H54 (cell line): ENCODE results near the gene GDA.

Experiments
- DNase-seq: peaks from one replicate; pipeline ENCODE4 v3.0.0; 2011; ENCODE audit warnings: low spot score, mixed read lengths; ENCODE audit not compliant: insufficient read length
- FAIRE-seq: peaks from 3 replicates; lab custom pipeline; 2011; peaks lifted over from hg19 to GRCh38; lab: Jason Lieb, UNC
- POLR2A ChIP-seq: IDR thresholded peaks from 2 replicates; pipeline ENCODE4 v1.6.1; 2011; ENCODE audit warnings: low read depth, mild to moderate bottlenecking, low read length

Gene GDA

GRCh38 chr9:72158680-72159079 is 9.4 kb downstream of the GDA start:
- no peak for TF ChIP-seq POLR2A
- no peak for DNase-seq
- no peak for FAIRE-seq

- FAIRE-seq (no peak), DNase-seq (no peak)
- no peak for TF ChIP-seq POLR2A
Observed at GRCh38 chr9:72160446-72161123, 11.3 kb downstream of the GDA start.

GRCh38 chr9:72165326-72165725 is 16.1 kb downstream of the GDA start:
- FAIRE-seq (no peak), DNase-seq (no peak)

DNA sequence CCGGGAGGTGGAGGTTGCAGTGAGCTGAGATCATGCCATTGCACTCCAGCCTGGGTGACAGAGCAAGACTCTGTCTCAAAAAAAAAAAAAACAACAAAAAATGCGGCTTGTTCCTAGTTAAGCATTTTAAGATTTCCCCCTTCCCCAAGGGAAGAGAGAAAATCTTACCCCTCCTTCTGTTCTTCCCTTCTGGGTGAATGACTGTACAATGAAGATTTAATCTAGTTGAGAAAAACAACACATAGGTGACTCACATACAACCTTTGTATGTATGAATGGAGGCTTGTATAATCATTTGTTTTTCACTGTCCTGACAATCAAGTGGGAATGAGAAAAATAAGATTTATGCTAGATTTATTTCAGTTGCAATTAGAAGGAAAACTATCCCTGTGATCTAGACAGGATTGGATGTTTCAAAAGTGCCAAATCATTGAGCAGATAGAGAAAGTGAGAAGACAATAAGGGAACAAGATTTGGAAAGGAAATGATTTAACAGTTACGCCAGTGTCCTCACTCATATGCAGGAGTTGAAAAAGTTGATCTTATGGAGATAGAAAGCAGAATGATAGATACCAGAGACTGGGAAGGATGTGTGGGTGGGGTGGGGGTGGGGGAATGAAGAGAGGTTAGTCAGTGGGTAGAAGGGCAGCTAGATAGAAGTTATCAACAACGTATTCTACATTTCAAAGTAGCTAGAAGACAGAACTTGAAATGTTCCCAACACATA is 16.7 kb downstream of the GDA start:
- DNase-seq (no peak), FAIRE-seq (peak; percentile 57)
- TF ChIP-seq POLR2A: no peak

More at GRCh38 chr9:72165326-72165725, 16.1 kb downstream of the GDA start:
- TF ChIP-seq POLR2A: no peak

GRCh38 chr9:72168075-72168474 is 18.8 kb downstream of the GDA start:
- FAIRE-seq: no peak
- no peak for DNase-seq
- no peak for TF ChIP-seq POLR2A

- DNase-seq (no peak), FAIRE-seq (no peak)
- no peak for TF ChIP-seq POLR2A
Observed at GRCh38 chr9:72169178-72169577, 19.9 kb downstream of the GDA start.

DNA sequence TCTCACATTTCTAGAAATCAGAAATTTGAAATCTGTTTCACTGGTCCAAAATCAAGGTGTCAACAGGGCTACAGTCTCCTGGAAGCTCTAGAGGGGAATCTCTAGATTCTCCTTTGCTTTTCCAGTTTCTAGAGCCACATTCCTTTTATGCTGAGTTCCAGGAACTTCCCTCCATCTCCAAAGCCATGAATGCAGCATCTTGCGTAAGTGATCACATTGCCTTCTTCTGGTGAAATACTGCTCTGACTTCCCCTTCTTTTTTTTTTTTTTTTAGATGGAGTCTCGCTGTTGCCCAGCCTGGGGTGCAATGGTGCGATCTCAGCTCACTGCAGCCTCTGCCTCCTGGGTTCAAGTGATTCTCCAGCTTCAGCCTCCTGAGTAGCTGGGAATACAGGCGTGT is 23.8 kb downstream of the GDA start:
- no peak for FAIRE-seq
- no peak for DNase-seq
- TF ChIP-seq POLR2A: no peak

- no peak for TF ChIP-seq POLR2A
- FAIRE-seq: no peak
- no peak for DNase-seq
Observed at GRCh38 chr9:72185561-72185960, 36.3 kb downstream of the GDA start.

- DNase-seq (no peak), FAIRE-seq (no peak)
- TF ChIP-seq POLR2A: no peak
Observed at GRCh38 chr9:72187121-72187695, 38.0 kb downstream of the GDA start.

GRCh38 chr9:72188232-72188631 is 39.0 kb downstream of the GDA start:
- FAIRE-seq (no peak), DNase-seq (no peak)
- TF ChIP-seq POLR2A: no peak

GRCh38 chr9:72193478-72193881 is 44.2 kb downstream of the GDA start:
- no peak for TF ChIP-seq POLR2A
- FAIRE-seq (no peak), DNase-seq (no peak)

DNA sequence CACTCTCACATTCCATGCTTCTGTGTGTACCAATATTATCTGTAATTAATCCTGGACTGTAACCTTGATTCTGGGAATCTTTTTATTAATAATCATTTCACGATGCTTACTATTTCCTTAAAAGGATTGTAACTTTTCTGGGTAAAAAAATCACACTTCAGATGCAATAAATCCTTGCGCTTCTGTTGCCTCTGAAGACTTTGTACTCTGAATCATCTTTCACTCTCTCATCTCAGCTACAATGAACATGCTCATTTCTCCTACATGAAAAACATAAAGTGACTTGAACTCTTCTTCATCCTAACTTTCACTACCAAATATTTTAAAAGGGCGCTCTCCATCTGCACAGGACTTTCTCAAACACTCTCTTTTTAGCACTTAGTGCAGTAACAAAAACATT is 50.0 kb downstream of the GDA start:
- no peak for DNase-seq
- FAIRE-seq: no peak
- TF ChIP-seq POLR2A: no peak

GRCh38 chr9:72200452-72200851 is 51.2 kb downstream of the GDA start:
- no peak for FAIRE-seq
- no peak for DNase-seq
- TF ChIP-seq POLR2A: no peak

DNA sequence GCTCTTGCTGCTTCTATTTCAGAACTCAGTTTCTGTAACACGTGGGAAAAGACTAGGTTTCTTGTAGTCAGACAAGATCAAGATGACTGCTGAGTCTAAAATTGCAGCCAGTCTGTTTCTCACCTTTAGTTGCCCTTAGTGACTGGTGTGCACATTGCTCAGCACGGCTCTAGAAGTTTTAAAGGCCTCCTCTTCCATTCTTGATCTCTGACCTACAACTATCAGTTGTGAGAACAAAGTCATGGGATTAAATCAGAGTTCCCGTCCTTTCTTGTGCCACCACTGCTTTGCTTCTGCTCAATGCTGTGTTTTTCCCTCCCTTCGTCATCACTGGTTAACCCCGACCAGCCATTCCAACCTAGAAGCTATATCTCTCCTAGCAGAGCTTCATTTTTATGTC is 52.8 kb downstream of the GDA start:
- FAIRE-seq (no peak), DNase-seq (no peak)
- TF ChIP-seq POLR2A: no peak

DNA sequence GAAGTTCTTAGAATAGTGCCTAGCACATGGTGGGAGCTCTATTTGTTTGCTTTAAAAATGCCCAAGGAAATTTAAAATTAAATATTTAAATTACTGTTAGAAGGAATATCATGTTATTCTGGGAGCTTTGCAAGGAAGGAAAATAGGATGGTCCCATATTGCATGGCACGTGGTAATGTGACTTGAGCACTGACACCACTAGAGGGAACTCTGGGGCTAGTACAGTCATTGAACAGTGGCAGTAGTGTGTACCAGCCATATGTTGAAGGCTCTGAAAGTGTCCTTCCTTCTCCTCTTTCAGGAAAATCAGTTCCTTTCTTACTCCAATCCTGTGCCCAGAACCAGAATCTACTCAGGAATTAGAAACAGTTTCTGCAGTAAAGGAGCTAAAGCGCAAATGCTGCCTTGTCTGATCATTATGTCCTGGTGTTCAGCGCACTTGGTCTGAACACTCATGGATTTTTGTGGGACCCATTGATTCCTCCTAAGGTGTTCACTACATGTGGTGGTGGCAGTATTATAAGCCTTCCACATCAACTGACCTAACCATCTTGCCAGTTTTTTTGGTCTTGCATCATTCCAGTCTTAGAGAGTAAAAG is 54.1 kb downstream of the GDA start:
- peak; percentile 87 for FAIRE-seq
- DNase-seq: peak; percentile 60
- no peak for TF ChIP-seq POLR2A
